Natural killer cell (primary cell): ENCODE data around the gene PARVB. TPM values are rescaled to one million over a fixed set of nuclear protein-coding genes. Genes with fewer than 3 reads are reported as not detected.

Experiments
- ATAC-seq, 3 donors: fragments of 150-1000 bp in 2 of 3; fragments of 200-7000 bp in 1 of 3; cut with Tn5 transposase; 1 replicate in 1 of 3; 2 replicates in 2 of 3; pipeline ENCODE4 v1.10.0; 2021; ENCODE audit warnings: mild to moderate bottlenecking in 2 of 3, moderate library complexity in 2 of 3
- DNase-seq, 2 donors: peaks; one replicate each; pipeline versions ENCODE4 v3.0.0 to v3.0.0-alpha.2; 2013 to 2021; ENCODE audit warnings: mixed read lengths in 1 of 2
- H3K27ac ChIP-seq: one replicate; pipeline ENCODE4 v1.5.1; 2013; ENCODE audit warnings: mild to moderate bottlenecking, low read length
- H3K27me3 ChIP-seq: one replicate; pipeline ENCODE4 v1.6.1; 2013; ENCODE audit warnings: low read length; ENCODE audit not compliant: control insufficient read depth, insufficient read depth
- H3K36me3 ChIP-seq: one replicate; pipeline ENCODE4 v1.6.1; 2013; ENCODE audit warnings: low read length; ENCODE audit not compliant: control insufficient read depth, insufficient read depth
- H3K4me1 ChIP-seq: one replicate; pipeline ENCODE4 v1.6.1; 2013; ENCODE audit warnings: low read length; ENCODE audit not compliant: control insufficient read depth, insufficient read depth
- H3K4me3 ChIP-seq: one replicate; pipeline ENCODE4 v1.5.1; 2013; ENCODE audit warnings: low read length
- H3K9me3 ChIP-seq: one replicate; pipeline ENCODE4 v1.6.1; 2013; ENCODE audit warnings: low read length; ENCODE audit not compliant: control insufficient read depth, insufficient read depth
- H3K27ac Mint-ChIP-seq, 2 donors: one replicate each; pipeline ENCODE4 v1.8.0; 2022; ENCODE audit warnings: mild to moderate bottlenecking in 2 of 2, mixed read lengths in 2 of 2, moderate library complexity in 1 of 2
- H3K27me3 Mint-ChIP-seq, 2 donors: one replicate each; pipeline ENCODE4 v1.8.0; 2022; ENCODE audit warnings: low read depth in 2 of 2, mixed read lengths in 2 of 2
- H3K36me3 Mint-ChIP-seq: one replicate; pipeline ENCODE4 v1.8.0; 2022; ENCODE audit warnings: mixed read lengths
- H3K4me1 Mint-ChIP-seq, 2 donors: one replicate each; pipeline ENCODE4 v1.8.0; 2022; ENCODE audit warnings: mixed read lengths in 2 of 2
- H3K4me3 Mint-ChIP-seq: one replicate; pipeline ENCODE4 v1.8.0; 2022; ENCODE audit warnings: mild to moderate bottlenecking, moderate library complexity, mixed read lengths
- H3K9me3 Mint-ChIP-seq, 2 donors: one replicate each; pipeline ENCODE4 v1.8.0; 2022; ENCODE audit warnings: mixed read lengths in 2 of 2
- CTCF ChIP-seq: fragments of 200-600 bp; IDR thresholded peaks from one replicate; pipeline ENCODE4 v1.8.0; 2022; ENCODE audit warnings: antibody characterized with exemption
- WGBS: methylation state at CpG from one replicate; pipeline ENCODE4 v1.1.7; 2013; ENCODE audit warnings: missing lambda C conversion rate; ENCODE audit not compliant: insufficient coverage; 5-methylcytosine and 5-hydroxymethylcytosine counted together
- intact Hi-C: fragments of 100-400 bp; cut with micrococcal nuclease; formaldehyde crosslinking; loops from one replicate; pipeline ENCODE4 v1.14.2; 2022
- total RNA-seq, 4 donors: library from RNA; stranded (reverse); fragments of 120-200 nt in 1 of 4; gene quantifications; one replicate each; pipeline versions ENCODE4 v1.2.3 to v1.2.4, GENCODE V29; 2013 to 2022

Gene PARVB
- total RNA-seq, 3 donors from 2014 or later (not counting 1 experiment from before 2014, with no cell fraction given), result 2.9 to 12.5 (median 8.1) TPM

- no peaks in the 10 kb centered on the region for H3K9me3 ChIP-seq
- Mint-ChIP-seq H3K4me3 (no peak overlapping the region), H3K4me1 (no peaks in the 10 kb centered on the region), H3K27me3 (peaks cover 14 to 18% of the 10 kb centered on the region in 2 donors), H3K27ac (no peak overlapping the region), H3K36me3 (no peaks in the 10 kb centered on the region), H3K9me3 (no peaks in the 10 kb centered on the region)
- H3K36me3 ChIP-seq, result no peaks in the 10 kb centered on the region
- WGBS, result 86% methylated on average over 11 of the region's 11 CpGs
- no peak overlapping the region for H3K4me3 ChIP-seq
- ATAC-seq (no peak), DNase-seq (no peak)
- no peak overlapping the region for H3K27ac ChIP-seq
- intact Hi-C loops, result no loop called here
- no peak for TF ChIP-seq CTCF
- H3K4me1 ChIP-seq, result no peaks in the 10 kb centered on the region
- no peaks in the 10 kb centered on the region for H3K27me3 ChIP-seq
These were observed 197.8 kb downstream of the PARVB start for GRCh38 chr22:44221710-44222475.

Other genes starting within 250 kb of the PARVB start
- under 1 TPM; 0.23 to 0.35 (median 0.26) TPM for gene EFCAB6, start 212.0 kb upstream of the PARVB start, total RNA-seq
- gene SULT4A1, start 161.8 kb upstream of the PARVB start, total RNA-seq, result not detected
- gene PNPLA5, start 132.3 kb upstream of the PARVB start, total RNA-seq, result not detected
- under 1 TPM in 2 of 3 donors, not detected in 1; 0.53 to 0.54 TPM for gene PNPLA3, start 100.5 kb upstream of the PARVB start, total RNA-seq
- 10 to 100 TPM; 25.9 to 30.6 (median 29.7) TPM for gene SAMM50, start 68.9 kb upstream of the PARVB start, total RNA-seq
- gene PARVG, start 156.6 kb downstream of the PARVB start, total RNA-seq, result 100 to 1,000 TPM; 130 to 146 (median 131) TPM